Heart left ventricle (tissue), 16 donors: Measurements from ENCODE around the gene AHSP. TPM values are rescaled to one million over a fixed set of nuclear protein-coding genes. Genes with fewer than 3 reads are reported as not detected.

Source experiments
- ATAC-seq, 4 donors: fragments of 200-7000 bp; cut with Tn5 transposase; one replicate each; pipeline ENCODE4 v1.9.1; 2020 to 2022; ENCODE audit warnings: moderate library complexity in 4 of 4, mild to moderate bottlenecking in 3 of 4, moderate number of reproducible peaks in 1 of 4
- DNase-seq, 5 donors: peaks; one replicate each; pipeline ENCODE4 v3.0.0-alpha.2; 2020
- H3K27ac ChIP-seq, 12 donors: fragments of 200-600 bp; sonication (generic) in 4 of 12; one replicate each; pipeline versions ENCODE4 v1.5.0 to v1.8.0; 2016 to 2022; ENCODE audit warnings: mild to moderate bottlenecking in 2 of 12
- H3K27me3 ChIP-seq, 9 donors: fragments of 200-600 bp; sonication (generic) in 2 of 9; one replicate each; pipeline versions ENCODE4 v1.5.1 to v1.8.0; 2016 to 2022; ENCODE audit warnings: mild to moderate bottlenecking in 3 of 9
- H3K36me3 ChIP-seq, 9 donors: fragments of 200-600 bp; sonication (generic) in 2 of 9; one replicate each; pipeline versions ENCODE4 v1.5.0 to v1.8.0; 2018 to 2022; ENCODE audit warnings: mild to moderate bottlenecking in 2 of 9
- H3K4me1 ChIP-seq, 12 donors: fragments of 200-600 bp; sonication (generic) in 4 of 12; one replicate each; pipeline versions ENCODE4 v1.5.0 to v1.8.0; 2016 to 2022; ENCODE audit warnings: mild to moderate bottlenecking in 3 of 12
- H3K4me3 ChIP-seq, 12 donors: fragments of 200-600 bp; sonication (generic) in 4 of 12; one replicate each; pipeline versions ENCODE4 v1.5.0 to v1.8.0; 2017 to 2022; ENCODE audit warnings: mild to moderate bottlenecking in 9 of 12, moderate library complexity in 4 of 12
- H3K9me3 ChIP-seq, 12 donors: fragments of 200-600 bp; sonication (generic) in 4 of 12; one replicate each; pipeline versions ENCODE4 v1.5.0 to v1.8.0; 2016 to 2022; ENCODE audit warnings: mild to moderate bottlenecking in 1 of 12
- CTCF ChIP-seq, 12 donors: fragments of 200-600 bp; sonication (generic) in 4 of 12; IDR thresholded peaks; one replicate each; pipeline versions ENCODE4 v1.5.0 to v1.8.0; 2018 to 2022; ENCODE audit warnings: antibody characterized with exemption in 12 of 12, mild to moderate bottlenecking in 5 of 12
- POLR2A ChIP-seq, 2 donors: fragments of 450-650 bp; IDR thresholded peaks; one replicate each; pipeline ENCODE4 v1.6.1; 2017; ENCODE audit warnings: antibody characterized with exemption in 2 of 2, mild to moderate bottlenecking in 2 of 2, moderate library complexity in 2 of 2
- WGBS, 4 donors: extraction: QIAGEN DNeasy Blood & Tissue Kit in 2 of 4; methylation state at CpG; one replicate each; pipeline versions ENCODE4 v1.1.5 to v1.1.7; 2013 to 2018; 5-methylcytosine and 5-hydroxymethylcytosine counted together
- intact Hi-C, 10 donors: fragments of 100-400 bp; cut with DNase I; formaldehyde crosslinking; loops; one replicate each; pipeline versions ENCODE4 v1.11.1 to v1.14.2; 2022
- polyA plus RNA-seq, 2 donors: library from polyadenylated mRNA; stranded (reverse); fragments of 200-250 nt; gene quantifications; one replicate each; pipeline ENCODE4 v1.2.3, GENCODE V29; 2013
- total RNA-seq, 9 donors: library from RNA; depleted of rRNA in 2 of 9; stranded (reverse); fragments of >200 nt in 2 of 9; fragmentation: NEBNext Ultra II Directional in 3 of 9; extraction: Animal tissue kit (Norgen Biotek cat#: 25700) in 3 of 9; gene quantifications; one replicate each; pipeline versions ENCODE4 v1.1.0 to v1.2.4, GENCODE V29; 2016 to 2023
- donor health status: ischemic (EF 13 %, LVEDD 7.1; RV severe dilation, severe dysfunction).
- donor health status: healthy with polysubstance abuse.
- donor health status: DM: no; HTN: yes; CAD: no.
- donor health status: DM: no; HTN: no; CAD: no.
- donor health status: ischemic (EF 25% LVEDD 6.9; RV normal size, moderate dysfunction).
- donor health status: ischemic (EF 25% LVEDD 5.7; RV mildly dilated, moderate dysfunction).
- donor health status: healthy.
- donor health status: DM: yes; HTN: yes; CAD: no.
- donor health status: ischemic (EF 35%, LVEDD 5.7; RV mildly dilated, moderate dysfunction).
- donor health status: nonischemic (EF 11% LVEDD 7.7; RV severe dilation, severe dysfunction).
- donor health status: DM: yes; HTN: yes; CAD: no.
- donor health status: PGD.
- donor health status: ischemic (EF 29% LVEDD 5.4; RV normal size, mild dysfunction).
- donor health status: nonischemic (EF 23%, LVEDD 6.1; RV moderate dilation, normal function).

The AHSP gene
- total and polyA plus RNA-seq, 11 donors: 2.2 TPM; not detected in 10

DNA sequence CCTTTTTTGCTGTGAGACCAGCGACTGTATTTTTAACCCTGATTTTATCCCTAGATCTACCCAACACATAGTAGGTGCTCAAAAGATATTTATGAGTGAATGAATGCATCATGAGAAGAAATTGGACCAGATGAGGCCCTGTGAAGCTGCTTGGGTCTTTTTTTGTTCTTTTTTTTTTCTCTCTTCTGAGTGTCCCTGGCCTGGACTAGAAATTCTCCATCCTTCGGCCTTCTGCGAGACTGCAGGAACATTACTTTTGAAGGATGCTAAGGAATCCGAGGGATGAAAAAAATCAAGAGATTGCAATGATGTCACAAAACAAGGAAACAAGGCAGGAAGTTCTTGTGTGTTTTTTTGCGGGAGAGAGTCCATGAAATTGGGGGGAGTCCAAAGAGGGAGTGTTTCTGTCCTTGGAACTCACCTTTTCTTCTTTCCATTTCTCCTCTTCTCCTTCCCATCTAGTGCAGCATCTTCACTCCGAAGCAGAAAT is 18.9 kb upstream of the AHSP start:
- H3K36me3 ChIP-seq: peaks cover 0 to 16% (median 8%) of the 10 kb centered on the region in 9 donors
- no peak for TF ChIP-seq POLR2A (IDR thresholded peaks at IDR 0.05)
- WGBS, 4 donors: 10 to 14% (median 12%) methylated on average over 6 of the region's 6 CpGs
- DNase-seq (no peak), ATAC-seq (peak in 2 of 4 donors; percentile 4 to 6)
- H3K27ac ChIP-seq: peak overlapping the region; percentile 82 to 98 (median 94)
- peaks cover 4 to 54% (median 45%) of the 10 kb centered on the region in 12 donors for H3K4me1 ChIP-seq
- H3K9me3 ChIP-seq: no peaks in the 10 kb centered on the region
- H3K27me3 ChIP-seq: no peaks in the 10 kb centered on the region
- peak overlapping the region; percentile 73 to 100 (median 86) for H3K4me3 ChIP-seq
- intact Hi-C loops: loop anchor here in 6 of 10 donors (1.0 to 10.0 kb wide), 9 partner anchors 36 to 366 kb away; partner anchors contain the start of genes ARMC5 (in 3 of the 6), TGFB1I1 (in 3 of the 6) and ZNF267 (in 2 of the 6)

GRCh38 chr16:31513126-31513525 is 14.6 kb upstream of the AHSP start:
- no peak overlapping the region for H3K27ac ChIP-seq
- intact Hi-C loops: no loop called here
- 66 to 77% (median 73%) methylated on average over 6 of the region's 6 CpGs for WGBS, 4 donors
- H3K36me3 ChIP-seq: no peaks in the 10 kb centered on the region
- H3K27me3 ChIP-seq: no peaks in the 10 kb centered on the region
- no peak for TF ChIP-seq CTCF (IDR thresholded peaks at IDR 0.05)
- H3K9me3 ChIP-seq: no peaks in the 10 kb centered on the region
- DNase-seq: no peak
- no peak overlapping the region for H3K4me3 ChIP-seq
- no peak for ATAC-seq
- H3K4me1 ChIP-seq: peaks cover 0 to 15% (median 9%) of the 10 kb centered on the region in 12 donors

- Histone ChIP-seq H3K27ac (no peak overlapping the region), H3K27me3 (no peaks in the 10 kb centered on the region), H3K36me3 (no peaks in the 10 kb centered on the region), H3K9me3 (no peaks in the 10 kb centered on the region), H3K4me3 (no peak overlapping the region), H3K4me1 (peaks cover 0 to 14% (median 9%) of the 10 kb centered on the region in 12 donors)
- DNase-seq: no peak
- no peak for ATAC-seq
- no peak for TF ChIP-seq POLR2A (IDR thresholded peaks at IDR 0.05)
- no peak for TF ChIP-seq CTCF (IDR thresholded peaks at IDR 0.05)
- intact Hi-C loops: no loop called here
These were observed 13.8 kb upstream of the AHSP start for GRCh38 chr16:31513884-31514283.

DNA sequence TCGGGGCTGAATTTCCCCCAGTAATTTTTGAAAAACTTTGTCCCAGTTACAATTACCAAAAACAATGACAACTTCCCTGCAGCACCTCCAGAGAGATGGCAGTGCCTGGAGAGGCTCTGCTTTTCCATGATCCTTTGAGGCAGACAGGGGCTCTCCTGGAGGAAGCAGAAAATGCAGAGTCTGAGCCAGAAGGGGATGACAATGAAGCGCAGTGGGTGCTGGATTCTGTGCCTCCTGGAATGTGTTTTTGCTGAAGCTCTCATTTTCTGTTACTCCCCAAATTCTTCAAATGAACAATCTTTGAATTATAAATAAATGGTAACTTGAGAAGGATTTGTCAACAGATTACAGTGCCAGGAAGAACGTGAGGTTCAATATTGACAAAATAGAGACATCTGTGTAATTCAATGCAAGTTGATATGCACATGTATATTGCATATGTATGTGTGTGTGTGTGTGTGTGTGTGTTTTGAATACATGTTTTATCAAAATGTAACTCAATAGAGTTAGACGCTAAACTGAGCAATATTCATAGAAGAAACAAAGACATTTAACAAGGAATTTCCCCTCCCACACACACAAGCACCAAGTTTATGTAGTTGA is 9.8 kb upstream of the AHSP start:
- TF ChIP-seq POLR2A (IDR thresholded peaks at IDR 0.05) (no peak), CTCF (IDR thresholded peaks at IDR 0.05) (no peak)
- ATAC-seq (no peak), DNase-seq (no peak)
- Histone ChIP-seq H3K4me1 (no peaks in the 10 kb centered on the region), H3K27me3 (no peaks in the 10 kb centered on the region), H3K27ac (no peak overlapping the region), H3K9me3 (no peaks in the 10 kb centered on the region), H3K36me3 (no peaks in the 10 kb centered on the region), H3K4me3 (no peak overlapping the region)
- WGBS, 4 donors: 75 to 81% (median 81%) methylated on average over 4 of the region's 4 CpGs
- intact Hi-C loops: no loop called here
